HG02981 (cell line): ENCODE measurements around the gene LAMTOR1.
A peak's percentile ranks its signal among the peaks of the same experiment; 100 is the strongest.
"Not testable (repeated sequence)": the region's sequence is repeated elsewhere in the genome, so short reads cannot be mapped to it uniquely, and the experiment has no call there.

Experiments
- ATAC-seq: cut with Tn5 transposase; IDR thresholded peaks from one replicate; pipeline ENCODE4 v1.9.1; 2021; ENCODE audit warnings: mild to moderate bottlenecking, moderate library complexity; ENCODE audit not compliant: unreplicated experiment

Gene LAMTOR1

DNA sequence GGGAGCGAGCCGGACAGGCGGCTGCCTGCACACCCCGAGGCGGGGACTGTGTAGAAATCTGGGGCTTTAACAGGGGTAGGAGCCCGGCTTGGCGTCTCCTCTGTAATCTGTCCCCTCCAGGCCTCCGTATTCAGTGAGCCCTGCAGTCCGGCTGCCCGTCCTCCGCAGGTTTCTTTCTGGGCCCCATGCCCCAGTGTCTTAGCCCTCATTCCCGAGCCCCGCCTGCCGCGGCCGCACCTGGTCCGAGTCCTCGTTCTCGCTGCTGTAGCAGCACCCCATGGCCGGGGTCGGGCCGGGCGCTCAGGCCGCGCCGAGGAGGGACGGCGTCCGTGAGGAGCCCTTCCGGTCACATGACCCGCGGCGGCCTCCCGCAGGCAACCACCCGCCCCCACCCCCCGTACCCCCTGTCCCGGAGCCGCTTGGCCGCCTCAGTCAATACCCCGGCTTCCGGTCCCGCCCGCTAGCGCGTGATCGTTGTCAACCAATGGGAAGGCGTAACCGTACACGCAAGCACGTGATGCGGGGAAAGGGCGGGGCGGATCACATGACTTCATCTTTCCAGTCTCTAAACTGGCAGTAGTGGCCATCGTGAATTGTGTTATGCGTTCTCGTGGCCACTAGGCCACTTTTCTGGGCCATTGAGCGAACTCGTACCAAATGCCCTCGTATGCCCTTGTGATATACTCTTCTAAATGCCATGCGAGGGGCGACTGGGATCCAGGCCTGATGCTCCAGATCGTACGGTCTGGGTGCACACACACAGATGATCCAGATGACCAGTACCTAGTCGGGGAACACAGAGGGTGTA, at the start of gene LAMTOR1:
Gene LAMTOR1 (minus strand): TSS at position 352 of the 808 bp plus-strand sequence. CDS start 73 bp downstream, at position 279.
- peak; percentile 91 for ATAC-seq

DNA sequence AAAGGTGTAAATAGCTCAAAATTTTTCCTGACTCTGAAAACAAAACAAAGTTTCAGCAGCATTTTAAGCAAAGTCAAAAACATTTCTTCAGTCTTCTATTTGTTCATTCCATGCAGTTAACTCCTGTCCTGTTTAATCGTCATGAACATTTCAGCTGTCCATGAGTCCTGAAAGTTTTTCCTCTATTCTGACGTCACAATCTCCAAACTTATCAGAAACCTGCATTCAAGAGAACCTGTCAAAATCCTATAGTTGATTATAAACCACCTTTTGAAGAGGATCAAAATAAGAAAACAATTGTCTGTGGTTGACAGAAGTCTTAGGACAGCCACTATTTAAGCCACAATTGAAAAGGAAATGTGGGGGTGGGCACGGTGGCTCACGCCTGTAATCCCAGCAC, 47.8 kb upstream of the LAMTOR1 start:
- ATAC-seq, result no peak

DNA sequence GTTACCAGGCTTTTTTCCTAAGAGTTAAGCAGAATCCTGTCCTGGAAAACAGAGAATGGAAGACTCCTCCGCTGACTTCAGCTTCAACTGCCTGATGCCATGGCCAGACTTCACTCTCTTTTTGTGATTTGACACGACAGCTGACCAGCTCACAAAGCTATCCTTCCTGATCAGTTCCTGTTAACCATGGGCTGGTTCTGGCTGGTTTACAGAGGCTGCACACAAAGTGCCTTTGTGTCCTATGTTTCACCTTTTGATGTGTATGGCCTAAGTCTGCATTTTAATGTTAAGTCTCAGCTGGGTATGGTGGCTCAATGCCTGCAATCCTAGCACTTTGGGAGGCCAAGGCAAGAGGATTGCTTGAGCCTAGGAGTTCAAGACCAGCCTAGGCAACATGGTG, 43.5 kb upstream of the LAMTOR1 start:
- ATAC-seq, result no peak

DNA sequence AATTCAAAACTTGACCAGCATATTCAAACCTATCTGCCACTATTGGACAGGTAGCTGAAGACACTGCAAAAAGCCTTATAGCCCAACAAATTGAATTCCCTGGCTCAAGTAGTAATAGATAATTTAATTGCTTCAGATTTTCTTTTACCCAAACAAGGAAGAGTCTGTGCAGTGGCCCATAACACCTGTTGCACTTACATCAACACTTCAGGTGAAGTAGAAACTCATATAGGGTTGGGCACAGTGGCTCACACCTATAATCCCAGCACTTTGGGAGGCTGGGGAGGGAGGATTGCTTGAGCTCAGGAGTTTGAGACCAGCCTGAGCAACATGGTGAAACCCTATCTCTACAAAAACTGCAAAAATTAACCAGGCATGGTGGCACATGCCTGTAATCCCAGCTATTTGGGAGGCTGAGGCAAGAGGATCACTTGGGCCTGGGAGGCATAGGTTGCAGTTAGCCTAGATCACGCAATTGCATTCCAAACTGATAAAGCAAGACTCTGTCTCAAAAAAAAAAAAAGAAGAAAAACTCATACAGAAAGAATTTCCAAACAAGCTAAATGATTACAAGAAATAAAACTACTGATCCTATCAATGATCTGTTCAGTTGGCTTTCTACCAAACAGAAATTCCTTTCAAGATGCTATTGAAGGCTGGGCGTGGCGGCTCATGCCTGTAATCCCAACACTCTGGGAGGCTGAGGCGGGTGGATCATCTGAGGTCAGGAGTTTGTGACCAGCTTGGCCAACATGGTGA, 41.9 kb upstream of the LAMTOR1 start:
- ATAC-seq, result no peak

DNA sequence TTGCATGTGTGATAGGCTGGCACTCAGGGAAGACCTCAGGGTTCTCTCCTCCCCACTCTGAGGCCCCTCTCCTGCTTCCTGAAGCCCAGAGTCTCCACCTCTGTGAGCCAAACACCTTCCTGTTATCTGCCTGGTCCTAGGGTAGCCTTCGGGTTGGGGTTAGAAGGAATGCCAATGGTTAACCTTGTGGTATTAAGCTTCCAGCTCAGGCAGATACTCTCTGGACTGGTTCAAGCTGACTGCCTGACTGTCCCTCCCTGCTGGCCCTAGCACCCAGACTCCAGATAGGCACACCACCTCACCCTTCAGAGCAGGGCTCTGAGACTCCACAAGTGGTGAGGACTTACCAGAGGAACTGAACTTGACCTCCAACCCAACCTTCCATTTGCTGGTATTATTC, 39.4 kb upstream of the LAMTOR1 start:
- not testable (repeated sequence) for ATAC-seq

DNA sequence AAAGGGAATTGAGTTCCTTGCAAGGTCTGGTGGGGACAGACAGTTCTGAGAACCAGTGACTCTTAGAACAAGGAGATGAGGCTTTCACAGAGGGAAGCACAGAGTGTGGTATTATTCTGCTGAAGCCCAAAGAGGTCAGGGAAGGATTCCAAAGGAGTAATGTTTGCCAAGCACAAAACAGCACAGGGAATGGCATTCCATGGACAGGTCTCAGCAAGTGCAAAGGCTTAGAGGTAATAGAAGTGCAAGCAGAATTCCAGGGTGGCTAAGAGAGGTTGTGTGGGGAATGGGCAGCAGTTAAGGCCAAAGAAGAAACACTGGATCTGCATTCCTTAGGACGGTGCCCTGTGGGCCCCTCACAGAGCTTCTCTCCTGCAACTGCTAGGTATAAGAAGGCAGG, 39.0 kb upstream of the LAMTOR1 start:
- ATAC-seq, result not testable (repeated sequence)

DNA sequence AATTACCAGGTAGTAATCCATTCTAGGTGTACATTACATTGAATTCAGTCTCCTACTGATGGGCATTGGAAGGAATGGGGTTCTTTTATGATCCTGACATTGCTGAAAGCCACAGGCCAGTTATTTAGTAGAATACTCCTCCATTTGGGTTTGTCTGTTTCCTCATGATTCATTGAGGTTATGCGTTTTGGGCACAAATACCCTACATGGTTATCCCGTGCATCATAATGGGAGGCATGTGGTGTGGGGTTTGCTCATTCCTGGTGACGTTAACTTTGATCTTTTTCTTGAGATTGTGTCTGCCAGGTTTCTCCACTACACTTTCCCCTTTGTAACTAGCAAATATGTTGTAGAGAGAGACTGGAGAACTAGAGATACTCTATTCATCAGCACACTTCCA, 38.0 kb upstream of the LAMTOR1 start:
- no peak for ATAC-seq

DNA sequence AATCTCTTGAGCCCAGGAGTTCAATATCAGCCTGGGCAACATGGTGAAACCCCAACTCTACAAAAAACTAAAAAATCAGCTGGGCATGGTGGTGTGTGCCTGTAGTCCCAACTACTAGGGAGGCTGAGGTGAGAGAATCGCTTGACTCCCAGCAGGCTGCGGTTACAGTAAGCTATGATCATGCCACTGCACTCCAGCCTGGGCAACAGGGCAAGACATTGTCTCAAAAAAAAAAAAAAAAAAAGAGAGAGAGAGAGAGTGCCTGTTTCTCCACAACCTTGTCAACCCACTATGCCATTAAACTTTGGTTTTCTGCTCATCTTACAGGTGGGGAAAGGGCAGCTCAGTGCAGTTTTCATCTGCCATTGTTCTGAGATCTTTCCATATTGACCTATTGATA, 37.6 kb upstream of the LAMTOR1 start:
- no peak for ATAC-seq

DNA sequence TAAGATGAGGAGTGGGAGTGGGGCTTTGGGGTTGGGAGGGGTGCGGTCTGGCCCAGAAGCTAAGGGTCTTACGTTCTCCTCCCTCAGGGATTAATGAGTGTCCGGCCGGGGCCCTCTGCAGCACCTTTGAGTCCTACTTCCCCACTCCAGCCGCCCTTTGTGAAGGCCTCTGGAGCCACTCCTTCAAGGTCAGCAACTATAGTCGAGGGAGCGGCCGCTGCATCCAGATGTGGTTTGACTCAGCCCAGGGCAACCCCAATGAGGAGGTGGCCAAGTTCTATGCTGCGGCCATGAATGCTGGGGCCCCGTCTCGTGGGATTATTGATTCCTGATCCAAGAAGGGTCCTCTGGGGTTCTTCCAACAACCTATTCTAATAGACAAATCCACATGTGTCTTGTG, 36.4 kb upstream of the LAMTOR1 start:
- no peak for ATAC-seq

DNA sequence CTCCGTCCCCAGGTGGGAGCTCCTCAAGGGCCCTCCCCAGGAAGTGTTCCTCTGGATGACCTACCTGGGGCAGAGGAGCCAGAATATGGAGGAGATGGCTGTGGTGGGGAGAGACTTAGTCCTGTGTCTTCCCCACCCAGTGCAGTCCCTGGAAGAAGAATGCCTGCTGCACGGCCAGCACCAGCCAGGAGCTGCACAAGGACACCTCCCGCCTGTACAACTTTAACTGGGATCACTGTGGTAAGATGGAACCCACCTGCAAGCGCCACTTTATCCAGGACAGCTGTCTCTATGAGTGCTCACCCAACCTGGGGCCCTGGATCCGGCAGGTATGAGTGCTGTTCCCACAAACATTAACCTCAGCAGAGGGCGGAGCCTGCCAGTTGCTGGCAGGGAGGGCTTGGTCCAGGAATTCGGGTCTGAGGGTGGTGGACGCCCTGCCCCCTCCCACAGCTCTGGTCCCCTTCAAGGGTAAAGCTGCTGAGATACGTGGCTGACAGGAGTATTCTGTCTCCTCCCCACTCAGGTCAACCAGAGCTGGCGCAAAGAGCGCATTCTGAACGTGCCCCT, 35.8 kb upstream of the LAMTOR1 start:
- ATAC-seq, result no peak

DNA sequence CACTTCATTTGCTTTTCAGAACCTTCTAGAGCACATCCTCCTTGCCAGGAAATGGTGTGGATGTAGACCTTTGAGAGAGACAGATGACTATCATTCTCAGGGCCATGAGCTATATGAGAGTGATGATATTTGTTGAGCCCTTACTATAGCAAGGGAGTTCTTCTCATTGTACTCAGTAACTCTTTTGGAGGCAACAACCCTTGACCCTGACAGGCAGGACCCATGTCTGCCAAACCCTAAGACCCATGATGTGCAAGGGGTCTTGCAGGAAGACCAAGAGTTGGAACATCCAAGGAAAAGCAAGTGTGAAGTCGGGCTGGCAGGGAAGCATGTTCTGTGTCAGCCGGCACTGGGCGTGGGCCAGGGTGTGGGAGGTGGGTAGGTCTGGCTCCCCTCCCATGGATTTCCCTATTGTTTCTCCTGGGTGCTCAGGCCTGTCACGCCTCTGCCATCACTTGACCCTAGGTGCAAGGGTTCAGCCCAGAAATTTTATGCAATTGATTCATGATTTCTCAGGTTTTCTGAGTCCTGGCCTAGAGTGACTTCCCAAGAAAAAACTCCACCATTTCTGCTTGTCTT, 33.7 kb upstream of the LAMTOR1 start:
- ATAC-seq, result no peak

DNA sequence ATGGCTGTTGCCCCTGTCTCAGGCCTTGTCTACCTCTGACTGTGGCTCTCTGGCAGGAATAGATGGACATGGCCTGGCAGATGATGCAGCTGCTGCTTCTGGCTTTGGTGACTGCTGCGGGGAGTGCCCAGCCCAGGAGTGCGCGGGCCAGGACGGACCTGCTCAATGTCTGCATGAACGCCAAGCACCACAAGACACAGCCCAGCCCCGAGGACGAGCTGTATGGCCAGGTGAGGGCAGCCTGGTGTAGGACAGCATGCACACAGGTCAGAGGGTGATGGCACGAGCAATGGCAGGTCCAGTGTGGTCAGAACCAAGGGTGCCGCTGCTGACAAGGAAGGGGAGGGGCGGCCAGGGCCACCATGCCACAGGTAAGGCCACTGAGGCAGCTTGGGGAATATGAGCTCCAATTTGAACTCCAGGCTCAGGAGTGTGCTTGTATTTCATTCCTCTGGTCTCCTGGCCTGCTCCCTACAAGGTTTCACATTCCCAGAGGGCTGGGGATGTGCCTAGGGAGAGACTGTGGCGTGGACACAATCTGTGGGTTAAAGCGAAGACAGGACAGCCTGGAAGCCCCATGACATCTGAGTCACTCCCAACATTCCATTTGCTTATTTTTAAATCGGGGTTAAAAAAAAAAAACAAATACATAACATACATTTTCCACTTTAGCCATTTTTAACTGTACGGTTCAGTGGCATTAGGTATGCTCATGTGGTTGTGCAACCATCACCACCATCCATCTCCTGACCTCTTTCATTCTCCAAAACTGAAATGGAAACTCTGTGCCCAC, 33.0 kb upstream of the LAMTOR1 start:
- ATAC-seq, result no peak

DNA sequence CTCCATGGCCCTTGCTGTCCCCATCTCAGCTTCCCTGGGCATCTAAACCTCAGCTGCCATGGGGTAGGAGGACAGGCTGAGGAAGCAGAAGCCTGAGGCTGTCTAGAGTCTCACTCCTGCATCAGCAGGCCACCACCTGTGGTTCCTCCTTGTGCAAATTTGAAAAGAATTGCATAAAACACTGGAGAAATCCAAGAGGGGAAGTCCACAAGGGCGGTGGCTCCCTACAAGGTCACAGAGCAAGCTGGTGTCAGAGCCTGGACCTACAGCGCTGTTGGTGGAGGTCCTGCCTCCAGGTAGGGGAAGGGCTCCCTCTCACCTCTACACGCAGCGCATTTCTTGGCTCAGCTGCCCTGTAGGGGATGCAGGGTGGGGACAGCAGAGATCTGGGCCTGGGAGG, 32.4 kb upstream of the LAMTOR1 start, which contains the start of gene FOLR3:
Gene FOLR3 (plus strand): TSS at position 253 of the 400 bp plus-strand sequence. CDS start 228 bp downstream, outside the sequence.
- not testable (repeated sequence) for ATAC-seq

DNA sequence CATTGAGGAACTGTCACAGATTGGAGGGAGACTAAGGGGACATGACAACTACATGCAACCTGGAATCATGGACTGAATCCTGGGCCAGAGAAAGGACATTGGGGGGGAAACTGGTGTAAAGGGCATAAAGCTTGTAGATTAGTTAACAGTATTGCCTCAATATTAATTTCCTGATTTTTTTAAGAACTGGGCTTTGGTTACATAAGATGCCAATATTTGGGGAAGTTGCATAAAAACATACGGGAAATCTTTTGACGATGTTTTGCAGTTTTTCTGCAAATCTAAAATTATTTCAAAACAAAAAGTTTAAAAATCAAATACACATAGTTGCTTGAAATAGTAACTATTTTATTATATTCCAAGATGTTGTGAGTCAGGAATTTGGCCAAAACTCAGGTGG, 29.5 kb upstream of the LAMTOR1 start:
- no peak for ATAC-seq

DNA sequence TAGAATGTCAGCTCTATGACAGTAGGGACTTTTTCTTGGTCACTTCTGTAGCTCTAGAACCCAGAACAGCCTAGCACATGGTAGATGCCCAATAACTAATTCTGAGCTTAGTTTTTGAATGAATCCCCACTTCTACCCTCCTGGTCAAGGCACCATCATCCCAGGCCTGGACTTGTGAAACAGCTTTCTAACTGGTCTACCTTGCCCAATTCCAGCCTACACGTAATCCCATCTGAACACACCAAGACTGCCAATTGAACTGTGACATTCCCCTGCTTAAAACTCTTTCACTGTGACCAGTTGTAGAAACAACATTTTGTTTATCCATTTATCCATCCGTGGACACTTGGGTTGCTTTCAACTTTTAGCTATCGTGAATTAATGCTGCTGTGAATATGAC, 26.3 kb upstream of the LAMTOR1 start:
- no peak for ATAC-seq

DNA sequence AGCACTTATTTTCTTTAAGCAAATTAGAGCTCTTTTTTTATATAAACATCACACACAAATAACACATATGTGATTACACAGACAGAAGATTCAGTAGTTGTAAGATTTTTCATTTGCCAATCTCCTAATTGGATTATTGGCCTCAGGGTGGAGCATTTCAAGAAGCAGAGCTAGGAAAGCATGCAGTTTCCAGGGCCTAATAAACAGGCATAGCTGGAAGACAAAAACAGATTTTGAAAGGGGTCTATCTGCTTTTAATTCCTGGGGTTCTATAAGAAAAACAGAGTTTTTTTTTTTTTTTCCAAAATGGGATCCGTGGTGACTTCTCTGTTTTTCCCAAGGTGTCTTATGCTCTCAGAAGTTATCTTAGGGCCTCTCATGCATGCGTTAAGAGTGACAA, 24.8 kb upstream of the LAMTOR1 start:
- no peak for ATAC-seq

DNA sequence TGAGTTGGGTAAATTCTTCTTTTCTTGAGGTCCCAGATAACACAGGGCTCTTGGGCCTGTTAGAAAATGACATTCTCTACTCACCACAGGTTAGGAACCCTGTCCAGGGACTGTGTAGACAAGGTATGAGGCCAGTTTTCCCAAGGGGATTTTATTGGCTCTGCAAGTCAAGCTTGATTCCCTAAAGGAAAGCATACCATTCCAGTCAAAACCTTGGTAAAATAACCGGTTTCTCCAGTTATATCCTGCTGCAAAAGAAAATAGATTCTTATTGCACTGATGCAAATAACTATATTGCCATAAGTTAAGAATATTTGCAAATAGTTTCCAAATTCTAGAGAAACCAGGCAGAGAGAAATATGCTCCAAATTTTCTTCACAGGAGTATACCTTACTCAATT, 22.9 kb upstream of the LAMTOR1 start:
- ATAC-seq, result no peak

DNA sequence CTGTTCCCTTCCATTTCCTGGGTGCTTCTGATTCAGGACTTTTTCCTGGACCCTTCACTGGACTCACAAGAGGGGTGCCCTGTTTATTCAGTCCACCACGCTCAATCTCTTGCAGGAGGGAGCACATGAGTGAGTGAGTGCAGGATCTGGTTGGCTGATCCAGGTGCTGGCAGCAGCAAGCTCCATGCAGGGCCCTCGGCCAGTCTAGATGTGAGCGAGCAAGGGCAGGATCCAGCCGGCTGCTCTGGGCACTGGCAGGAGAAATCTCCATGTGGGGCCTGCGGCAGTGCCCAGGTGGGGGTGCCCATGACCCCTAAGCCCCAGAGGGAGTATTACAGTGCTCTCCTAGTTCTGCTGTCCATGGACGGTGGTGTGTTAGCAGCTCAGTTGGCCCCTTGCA, 20.9 kb upstream of the LAMTOR1 start:
- no peak for ATAC-seq

DNA sequence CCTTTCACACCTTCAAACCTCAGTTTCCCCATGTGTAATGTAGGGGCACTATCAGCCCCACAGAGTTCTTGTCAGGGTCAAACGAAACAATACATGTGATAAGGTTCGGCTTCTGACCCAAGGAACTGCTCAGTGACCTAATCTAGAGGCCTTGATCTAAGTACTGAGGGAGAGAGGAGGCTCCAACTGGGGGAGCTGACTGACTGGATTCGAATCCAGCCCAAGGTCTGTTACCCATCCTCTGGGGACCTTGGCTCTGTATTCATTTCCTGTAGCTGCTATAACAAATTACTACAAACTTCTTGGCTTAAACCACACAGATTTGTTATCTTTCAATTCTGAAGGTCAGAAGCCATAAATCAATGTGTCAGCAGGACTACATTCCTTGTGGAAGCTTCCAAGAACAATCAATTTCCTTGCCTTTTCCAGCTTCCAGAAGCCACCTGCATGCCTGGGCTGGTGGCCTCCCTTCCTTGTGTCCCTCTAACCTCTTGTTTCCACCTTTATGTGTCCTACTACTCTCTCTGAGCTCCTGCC, 20.1 kb upstream of the LAMTOR1 start:
- ATAC-seq, result no peak

DNA sequence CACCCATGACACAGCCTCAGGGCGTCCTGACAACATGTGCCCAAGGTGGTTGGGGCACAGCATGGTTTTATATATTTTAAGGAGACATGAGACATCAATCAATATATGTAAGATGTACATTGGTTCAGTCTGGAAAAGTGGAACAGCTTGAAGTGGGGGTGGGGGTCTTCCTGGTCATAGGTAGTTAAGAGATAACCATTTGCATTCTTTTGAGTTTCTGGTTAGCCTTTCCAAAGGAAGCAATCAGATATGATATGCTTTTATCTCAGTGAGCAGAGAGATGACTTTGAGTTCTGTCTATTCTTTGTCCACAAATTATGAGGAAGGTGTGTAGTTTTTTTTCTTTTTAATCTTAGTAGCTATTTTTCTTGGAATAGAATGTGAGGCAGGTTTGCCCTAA, 19.5 kb upstream of the LAMTOR1 start:
- ATAC-seq, result no peak
